ENCODE data around the gene PHACTR3. TPM values are rescaled to one million over a fixed set of nuclear protein-coding genes. Genes with fewer than 3 reads are reported as not detected.

Gene PHACTR3
- total RNA-seq, 1 experiment from 2014 or later = not detected

- Histone ChIP-seq H3K27me3 (ENCODE audit: insufficient read depth, low read length) (peaks cover 56% of the 10 kb centered on the region), H3K79me2 (ENCODE audit: insufficient read depth, low read length) (no peaks in the 10 kb centered on the region), H3K9ac (ENCODE audit: low read length) (no peak overlapping the region), H3K4me2 (ENCODE audit: low read length) (no peak overlapping the region), H3K36me3 (ENCODE audit: control insufficient read depth in 1 of 2, insufficient read depth in 2 of 2, low read length in 2 of 2) (no peaks in the 10 kb centered on the region), H3K27ac (ENCODE audit: low read depth, low read length) (no peak overlapping the region), H4K20me1 (ENCODE audit: insufficient read depth) (no peaks in the 10 kb centered on the region), H2AFZ (ENCODE audit: low read depth, low read length, poor library complexity, severe bottlenecking) (no peak overlapping the region), H3K4me3 (replicated peaks in 1 of 2; ENCODE audit: low read depth in 1 of 2, low read length in 2 of 2) (no peak overlapping the region), H3K4me1 (ENCODE audit: control insufficient read depth in 1 of 2, insufficient read depth in 2 of 2, low read length in 2 of 2) (no peaks in the 10 kb centered on the region), H3K9me2 (ENCODE audit: insufficient read depth) (no peaks in the 10 kb centered on the region), H3K9me3 (ENCODE audit: control insufficient read depth in 1 of 2, insufficient read depth in 1 of 2, low read depth in 1 of 2, low read length in 2 of 2) (no peaks in the 10 kb centered on the region)
- DNase-seq (ENCODE audit: low read depth, low spot score) (no peak), ATAC-seq (no peak)
- ChIA-PET POLR2A (no interaction called here), CTCF (no interaction called here), RAD21 (ENCODE audit: low non-redundant PET in 1 of 2, low total read pairs in 2 of 2, uncharacterized antibody in 2 of 2, unreplicated experiment in 2 of 2) (no interaction called here)
- intact Hi-C loops (cut with micrococcal nuclease) = no loop called here
- BruUV-seq (replicated peaks) = no TSS peak
- no peak for TF ChIP-seq EZH2phosphoT487 (IDR thresholded peaks at IDR 0.05; ENCODE audit: borderline replicate concordance)
- TF ChIP-seq REST (IDR thresholded peaks at IDR 0.05; ENCODE audit: low read depth) = no peak
- no peak for TF ChIP-seq CBX3 (IDR thresholded peaks at IDR 0.05; ENCODE audit: low read depth)
- TF ChIP-seq MAX (IDR thresholded peaks at IDR 0.05) = no peak
- TF ChIP-seq EGR1 (IDR thresholded peaks at IDR 0.05; ENCODE audit: low read depth) = no peak
- TF ChIP-seq CTCF (IDR thresholded peaks at IDR 0.05 in 2 of 3, conservative IDR thresholded peaks at IDR 0.05 in 1 of 3; ENCODE audit: borderline replicate concordance in 1 of 3, insufficient read depth in 1 of 3, low read depth in 2 of 3, low read length in 2 of 3) = no peak
- no peak for TF ChIP-seq JUND (IDR thresholded peaks at IDR 0.05)
- TF ChIP-seq ATF3 (IDR thresholded peaks at IDR 0.05) = no peak
- no peak for TF ChIP-seq YY1 (IDR thresholded peaks at IDR 0.05; ENCODE audit: extremely low read depth, insufficient replicate concordance, low read depth, low read length)
- TF ChIP-seq SRF (IDR thresholded peaks at IDR 0.05; ENCODE audit: low read depth) = no peak
Observed at GRCh38 chr20:59678951-59679350, 74.6 kb downstream of the PHACTR3 start.

All from HCT116 (cell line).